ENCODE results near the gene GDPD5.

The GDPD5 gene

GRCh38 chr11:75476739-75477613, 48.8 kb downstream of the GDPD5 start:
- H3K27ac ChIP-seq: peak overlapping the region; percentile 51

DNA sequence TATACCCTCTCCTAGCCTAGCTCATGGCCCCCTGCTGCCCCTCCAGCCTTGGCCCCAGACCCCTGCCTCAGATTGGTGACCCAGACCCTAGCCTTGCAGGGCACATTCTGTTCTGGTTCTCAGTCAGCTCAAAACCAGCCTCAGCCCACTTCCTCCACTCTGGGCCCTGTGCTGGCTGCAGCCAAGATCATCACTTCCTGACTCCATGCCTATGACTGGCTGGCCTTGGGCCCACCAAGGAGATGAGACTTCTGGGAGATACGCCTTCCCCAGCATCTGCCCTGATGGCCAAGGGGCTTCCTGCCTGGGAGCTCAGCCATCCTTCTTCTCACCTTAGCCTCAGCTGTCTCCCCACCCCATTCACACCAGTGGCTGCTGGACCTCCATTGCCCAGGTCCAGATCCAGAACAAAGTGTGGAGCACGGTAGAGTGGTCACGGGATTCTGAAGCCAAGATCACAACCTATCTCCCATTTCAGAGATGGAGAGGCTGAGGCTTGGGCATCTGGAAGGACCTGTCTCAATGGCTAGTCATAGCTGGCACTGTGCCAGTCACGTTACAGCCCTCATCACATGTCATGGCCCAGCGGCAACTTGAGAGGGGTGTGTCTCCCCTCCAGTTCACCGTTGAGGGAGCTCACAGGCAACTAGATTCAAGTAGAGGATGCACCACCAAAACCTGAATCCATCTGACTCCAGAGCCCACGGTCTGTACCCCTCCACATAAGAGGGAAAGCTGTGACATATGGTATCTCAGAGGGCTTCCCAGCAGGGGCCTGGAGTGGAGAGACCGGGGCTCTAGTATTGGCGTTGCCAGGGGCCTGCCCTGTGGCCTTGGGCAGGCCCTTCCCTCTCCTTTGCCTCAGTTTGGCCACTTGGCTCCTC, 49.7 kb downstream of the GDPD5 start:
- TF ChIP-seq ZFX (IDR thresholded peaks at IDR 0.05) (no peak), CTCF (conservative IDR thresholded peaks at IDR 0.05) (no peak)
- peak overlapping the region; percentile 51 for H3K27ac ChIP-seq

More at GRCh38 chr11:75476739-75477613, 48.8 kb downstream of the GDPD5 start:
- no peak for TF ChIP-seq ZFX (IDR thresholded peaks at IDR 0.05)
- no peak for TF ChIP-seq CTCF (conservative IDR thresholded peaks at IDR 0.05)

DNA sequence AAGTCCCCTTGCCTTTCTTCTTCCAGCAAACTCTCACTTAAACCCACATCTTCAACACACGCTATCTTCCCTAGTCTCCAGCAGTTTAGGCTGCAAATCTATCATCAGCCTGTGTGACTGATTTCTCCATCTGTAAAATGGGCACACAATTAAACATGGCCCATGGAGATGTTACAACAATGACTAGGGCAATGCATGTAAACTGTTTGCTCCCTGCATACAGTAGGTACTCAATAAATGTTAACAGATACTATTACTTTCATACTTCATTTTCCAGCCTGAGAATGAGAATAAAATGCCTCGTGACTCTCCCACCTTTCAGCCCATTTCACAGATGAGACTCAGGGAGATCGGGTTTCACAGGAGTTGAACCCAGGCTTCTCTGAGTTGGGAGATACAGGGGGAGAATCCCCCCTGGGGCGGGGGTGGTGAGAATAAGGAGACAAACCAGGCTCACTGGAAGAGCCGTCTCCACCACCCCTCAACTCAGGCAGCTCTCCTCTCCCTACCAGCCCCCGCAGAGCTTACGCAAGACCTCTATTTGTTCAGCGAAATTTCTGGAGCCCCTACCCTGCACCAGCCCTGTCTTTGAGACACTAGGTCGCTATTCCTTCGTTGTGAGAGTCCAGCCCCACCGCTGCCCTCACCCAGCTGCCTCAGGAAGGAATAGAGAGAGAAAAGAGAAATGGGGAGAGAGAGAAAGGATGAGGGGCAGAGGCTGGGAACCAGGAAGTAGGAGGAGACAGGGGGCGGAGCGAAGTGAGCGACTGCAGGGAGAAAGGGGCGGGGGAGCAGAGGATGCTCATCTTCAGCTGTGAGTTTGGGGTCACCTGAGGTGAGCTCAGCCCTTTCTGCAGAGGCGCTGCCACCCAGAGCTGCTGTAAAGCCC, 50.6 kb downstream of the GDPD5 start:
- no peak for TF ChIP-seq CTCF (conservative IDR thresholded peaks at IDR 0.05)
- no peak for TF ChIP-seq ZFX (IDR thresholded peaks at IDR 0.05)
- no peak overlapping the region; the same call in 1 of the 2 replicates for H3K27ac ChIP-seq

DNA sequence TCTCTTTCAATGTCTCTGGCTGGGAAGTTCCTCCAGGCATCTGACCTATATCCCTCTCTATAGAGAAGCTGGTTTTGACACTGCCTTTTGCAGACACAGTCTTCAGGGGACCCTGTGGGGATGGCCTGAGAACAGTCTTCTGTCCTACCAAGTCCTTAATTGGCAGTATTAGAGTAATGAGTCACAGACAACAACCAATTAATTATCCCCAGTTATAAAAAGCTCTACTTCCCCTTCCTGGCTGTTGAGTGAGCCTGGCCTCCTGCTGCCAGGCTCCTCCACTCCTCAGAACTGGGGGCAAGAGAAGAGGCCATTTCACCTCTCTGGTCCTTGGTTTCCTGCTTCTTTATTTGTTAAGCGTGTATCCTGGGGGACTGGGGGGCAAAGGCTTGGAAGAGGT, 51.5 kb downstream of the GDPD5 start:
- TF ChIP-seq CTCF (conservative IDR thresholded peaks at IDR 0.05): no peak
- H3K27ac ChIP-seq: no peak overlapping the region

DNA sequence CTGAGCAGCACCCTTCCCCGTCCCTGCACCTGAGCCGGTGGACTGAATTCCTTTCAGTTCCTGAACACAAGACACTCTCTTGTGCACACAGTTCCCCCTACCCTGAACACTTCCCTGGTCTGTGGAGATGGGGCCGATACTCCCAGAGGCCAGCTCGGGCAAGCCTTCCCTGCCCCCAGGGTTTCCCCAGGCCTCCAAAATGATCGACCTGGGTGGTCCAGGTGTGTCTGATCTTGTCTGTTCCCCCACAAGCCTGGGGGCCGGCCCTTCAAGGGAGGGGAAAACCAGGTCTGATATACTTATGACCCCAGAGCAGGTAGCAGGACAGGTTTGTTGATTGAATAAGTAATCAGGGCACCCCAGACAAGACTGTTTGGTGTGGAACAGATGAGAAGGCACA, 52.1 kb downstream of the GDPD5 start:
- TF ChIP-seq ZFX (IDR thresholded peaks at IDR 0.05) (no peak), CTCF (conservative IDR thresholded peaks at IDR 0.05) (no peak)
- H3K27ac ChIP-seq: no peak overlapping the region

- no peak overlapping the region for H3K27ac ChIP-seq
- no peak for TF ChIP-seq CTCF (conservative IDR thresholded peaks at IDR 0.05)
- no peak for TF ChIP-seq ZFX (IDR thresholded peaks at IDR 0.05)
Observed at GRCh38 chr11:75472081-75472732, 53.5 kb downstream of the GDPD5 start.

Data from C4-2B (cell line).